Neural cell (in vitro differentiated cells): Measurements from ENCODE around the gene OCIAD2. TPM values are rescaled to one million over a fixed set of nuclear protein-coding genes. Genes with fewer than 3 reads are reported as not detected.

Experiments
- H2AFZ ChIP-seq: fragments of 200-600, 300-800 bp; sonication (generic), shearing (Covaris generic); 2 replicates; pipeline ENCODE4 v1.6.0; 2014; ENCODE audit warnings: low read depth, mild to moderate bottlenecking, antibody characterized with exemption, low read length, moderate library complexity
- H3F3A ChIP-seq: fragments of 200-600 bp; shearing (Covaris generic); 2 replicates; pipeline ENCODE4 v1.6.1; 2016; ENCODE audit warnings: mild to moderate bottlenecking, moderate library complexity, mixed read lengths, antibody characterized with exemption, low read length; ENCODE audit not compliant: insufficient read depth, poor library complexity, severe bottlenecking
- H3K27ac ChIP-seq: fragments of 200-600, 300-800 bp; sonication (generic), shearing (Covaris generic); 2 replicates; pipeline ENCODE4 v1.5.1; 2014; ENCODE audit warnings: mild to moderate bottlenecking, low read length, moderate library complexity
- H3K27me3 ChIP-seq: fragments of 300-800, 200-600 bp; sonication (generic), shearing (Covaris generic); 2 replicates; pipeline ENCODE4 v1.6.0; 2014; ENCODE audit warnings: mild to moderate bottlenecking, low read depth, low read length, moderate library complexity; ENCODE audit not compliant: insufficient read depth
- H3K36me3 ChIP-seq: fragments of 300-800, 200-600 bp; sonication (generic), shearing (Covaris generic); 2 replicates; pipeline ENCODE4 v1.5.1; 2014; ENCODE audit warnings: mild to moderate bottlenecking, antibody characterized with exemption, low read length, moderate library complexity; ENCODE audit not compliant: insufficient read depth
- H3K4me2 ChIP-seq: fragments of 300-800, 200-600 bp; sonication (generic), shearing (Covaris generic); 2 replicates; pipeline ENCODE4 v1.6.0; 2014; ENCODE audit warnings: mild to moderate bottlenecking, low read length
- H3K4me3 ChIP-seq: fragments of 300-800, 200-600 bp; sonication (generic), shearing (Covaris generic); 2 replicates; pipeline ENCODE4 v1.5.1; 2014; ENCODE audit warnings: mild to moderate bottlenecking, low read length, moderate library complexity
- H3K79me2 ChIP-seq: fragments of 200-600 bp; shearing (Covaris generic); replicated peaks from 2 replicates; pipeline ENCODE4 v1.6.0; 2014; ENCODE audit warnings: mild to moderate bottlenecking, low read length, moderate library complexity; ENCODE audit not compliant: insufficient read depth
- H3K9ac ChIP-seq: fragments of 300-800, 200-600 bp; sonication (generic), shearing (Covaris generic); 2 replicates; pipeline ENCODE4 v1.6.1; 2016; ENCODE audit warnings: mild to moderate bottlenecking, low read length, mixed read lengths
- H3K9me2 ChIP-seq: fragments of 200-600 bp; shearing (Covaris generic); 2 replicates; pipeline ENCODE4 v1.6.1; 2016; ENCODE audit warnings: mild to moderate bottlenecking, low read length, mixed read lengths; ENCODE audit not compliant: insufficient read depth
- H3K9me3 ChIP-seq: fragments of 200-600, 300-800 bp; sonication (generic), shearing (Covaris generic); 2 replicates; pipeline ENCODE4 v1.6.1; 2016; ENCODE audit warnings: mild to moderate bottlenecking, mixed run types, low read length, moderate library complexity, mixed read lengths
- H4K20me1 ChIP-seq: fragments of 200-600 bp; shearing (Covaris generic); 2 replicates; pipeline ENCODE4 v1.6.1; 2016; ENCODE audit warnings: mild to moderate bottlenecking, mixed run types; ENCODE audit not compliant: insufficient read depth
- CTCF ChIP-seq: fragments of 450-650 bp; IDR thresholded peaks from 2 replicates; pipeline ENCODE4 v1.5.1; 2014; ENCODE audit warnings: antibody characterized with exemption, mild to moderate bottlenecking, moderate library complexity; ENCODE audit not compliant: poor library complexity, severe bottlenecking
- EP300 ChIP-seq: fragments of 450-650 bp; conservative IDR thresholded peaks from 2 replicates; pipeline ENCODE4 v1.6.1; 2014; ENCODE audit warnings: antibody characterized with exemption, mild to moderate bottlenecking, moderate library complexity; ENCODE audit not compliant: poor library complexity, severe bottlenecking
- EZH2 ChIP-seq: fragments of 200-600, 300-800 bp; shearing (Covaris generic), sonication (generic); IDR thresholded peaks from 2 replicates; pipeline ENCODE4 v1.6.1; 2014; ENCODE audit warnings: antibody characterized with exemption, low read length, borderline replicate concordance, mild to moderate bottlenecking; ENCODE audit not compliant: insufficient read depth, poor library complexity, severe bottlenecking
- MXI1 ChIP-seq: fragments of 450-650 bp; conservative IDR thresholded peaks from 2 replicates; pipeline ENCODE4 v1.6.1; 2014; ENCODE audit warnings: antibody characterized with exemption, mild to moderate bottlenecking; ENCODE audit not compliant: poor library complexity, severe bottlenecking
- POLR2AphosphoS5 ChIP-seq: IDR thresholded peaks from 2 replicates; pipeline ENCODE4 v1.6.1; 2012
- RAD21 ChIP-seq: fragments of 450-650 bp; conservative IDR thresholded peaks from 2 replicates; pipeline ENCODE4 v1.6.1; 2014; ENCODE audit warnings: antibody characterized with exemption, mild to moderate bottlenecking, moderate library complexity
- REST ChIP-seq: IDR thresholded peaks from 2 replicates; pipeline ENCODE4 v1.6.1; 2012; ENCODE audit warnings: borderline replicate concordance
- SMC3 ChIP-seq: fragments of 450-650 bp; conservative IDR thresholded peaks from 2 replicates; pipeline ENCODE4 v1.6.1; 2014; ENCODE audit warnings: antibody characterized with exemption, mild to moderate bottlenecking, moderate library complexity; ENCODE audit not compliant: poor library complexity
- TAF1 ChIP-seq: IDR thresholded peaks from 2 replicates; pipeline ENCODE4 v1.6.1; 2012; ENCODE audit warnings: low read depth
- polyA plus RNA-seq: library from polyadenylated mRNA; depleted of rRNA; stranded (reverse); fragments of >200 nt; gene quantifications from 2 replicates; pipeline ENCODE4 v1.2.3, GENCODE V29; 2014

Gene OCIAD2
- polyA plus RNA-seq, 1 donor from 2014 or later, result 67.2 TPM

- Histone ChIP-seq H3K9me3 (no peaks in the 10 kb centered on the region), H3K4me3 (no peak overlapping the region), H3K9ac (no peak overlapping the region), H3K36me3 (no peaks in the 10 kb centered on the region), H4K20me1 (no peaks in the 10 kb centered on the region), H3K27ac (no peak overlapping the region), H3K4me2 (no peak overlapping the region), H3F3A (no peaks in the 10 kb centered on the region), H3K79me2 (no peaks in the 10 kb centered on the region), H3K9me2 (no peaks in the 10 kb centered on the region), H2AFZ (no peak overlapping the region), H3K27me3 (no peaks in the 10 kb centered on the region)
- TF ChIP-seq CTCF (no peak), REST (no peak), EZH2 (no peak), TAF1 (no peak), SMC3 (no peak), MXI1 (no peak), RAD21 (no peak), EP300 (no peak), POLR2AphosphoS5 (no peak)
Measured at GRCh38 chr4:48913346-48913745, 6.8 kb upstream of the OCIAD2 start.

GRCh38 chr4:48912349-48912748 lies 5.8 kb upstream of the OCIAD2 start:
- Histone ChIP-seq H3F3A (no peaks in the 10 kb centered on the region), H3K4me3 (no peak overlapping the region), H3K36me3 (no peaks in the 10 kb centered on the region), H3K9ac (no peak overlapping the region), H3K79me2 (no peaks in the 10 kb centered on the region), H3K4me2 (no peak overlapping the region), H4K20me1 (no peaks in the 10 kb centered on the region), H3K9me2 (no peaks in the 10 kb centered on the region), H3K27me3 (no peaks in the 10 kb centered on the region), H2AFZ (no peak overlapping the region), H3K9me3 (no peaks in the 10 kb centered on the region), H3K27ac (no peak overlapping the region)
- TF ChIP-seq POLR2AphosphoS5, result no peak
- TF ChIP-seq REST, result no peak
- TF ChIP-seq CTCF, result no peak
- TF ChIP-seq EZH2, result no peak
- no peak for TF ChIP-seq RAD21
- TF ChIP-seq TAF1, result no peak
- no peak for TF ChIP-seq MXI1
- no peak for TF ChIP-seq SMC3
- no peak for TF ChIP-seq EP300
